DMS153 (cell line): Measurements from ENCODE around the gene ATP4A.

Experiments
- DNase-seq: peaks from one replicate; lab custom pipeline; 2025; lab: John Stamatoyannopoulos, UW

Gene ATP4A

GRCh38 chr19:35549174-35549788 lies 14.2 kb downstream of the ATP4A start:
- peak; percentile 28 for DNase-seq

- no peak for DNase-seq
These were observed 16.9 kb downstream of the ATP4A start for GRCh38 chr19:35546532-35546931.

GRCh38 chr19:35545855-35546381 lies 17.5 kb downstream of the ATP4A start:
- no peak for DNase-seq

DNA sequence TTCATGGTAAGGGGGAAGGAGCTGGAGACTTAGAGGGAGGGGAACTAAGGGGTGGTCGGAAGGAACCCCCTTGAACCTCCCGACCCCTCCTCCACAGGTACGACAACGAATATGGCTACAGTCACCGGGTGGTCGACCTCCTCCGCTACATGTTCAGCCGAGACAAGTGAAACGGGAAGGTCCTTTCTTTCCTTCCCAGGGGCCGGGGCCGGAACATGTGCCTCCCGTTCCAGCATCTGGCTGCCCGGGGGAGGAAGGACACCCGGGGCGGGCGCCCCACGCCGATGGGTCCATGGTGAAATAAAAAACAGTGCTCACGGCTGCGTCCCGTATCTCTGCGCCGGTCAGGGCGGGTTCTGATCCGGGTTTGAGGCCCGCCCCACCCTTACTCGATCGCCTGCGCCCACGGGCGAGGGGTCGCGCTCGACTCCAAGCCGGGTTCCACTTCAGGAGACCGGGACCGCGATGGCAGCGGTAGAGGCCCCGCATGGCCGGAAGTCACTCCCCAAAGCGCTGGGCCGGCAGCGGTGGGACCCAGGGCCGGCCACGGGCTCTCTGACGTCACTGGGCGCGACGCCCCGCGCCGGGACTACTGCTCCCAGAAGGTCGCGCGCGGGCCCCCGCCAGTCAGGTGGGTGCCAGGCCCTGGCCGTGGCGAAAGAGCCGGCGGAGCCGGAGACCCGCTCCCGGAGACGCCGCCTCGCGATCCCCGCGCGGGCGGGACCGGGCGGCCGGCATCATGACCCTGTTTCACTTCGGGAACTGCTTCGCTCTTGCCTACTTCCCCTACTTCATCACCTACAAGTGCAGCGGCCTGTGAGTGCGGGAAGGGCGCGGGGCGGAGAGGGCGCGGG lies 18.2 kb downstream of the ATP4A start, which contains the start of gene TMEM147:
TSS of gene TMEM147 (plus strand) at position 626 of the 854 bp plus-strand sequence. CDS start at position 740, 114 bp downstream.
- DNase-seq: peak; percentile 52

GRCh38 chr19:35544110-35544802 lies 19.2 kb downstream of the ATP4A start:
- DNase-seq: no peak

GRCh38 chr19:35543280-35544109 lies 20.0 kb downstream of the ATP4A start:
- DNase-seq: no peak

DNA sequence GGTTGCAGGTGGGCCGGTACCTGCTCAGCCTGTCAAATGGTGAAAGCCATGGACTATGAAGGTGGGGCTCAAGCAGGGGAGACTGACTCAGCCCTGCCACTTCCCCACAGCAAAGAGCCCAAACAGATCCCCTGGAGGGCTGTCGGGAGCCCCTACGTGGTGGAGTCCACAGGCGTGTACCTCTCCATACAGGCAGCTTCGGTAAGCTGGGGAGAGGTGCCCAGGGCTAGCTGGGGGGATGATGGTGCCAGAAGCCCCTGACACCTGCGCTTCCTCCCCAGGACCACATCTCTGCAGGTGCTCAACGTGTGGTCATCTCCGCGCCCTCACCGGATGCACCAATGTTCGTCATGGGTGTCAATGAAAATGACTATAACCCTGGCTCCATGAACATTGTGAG lies 21.2 kb downstream of the ATP4A start:
- no peak for DNase-seq

DNA sequence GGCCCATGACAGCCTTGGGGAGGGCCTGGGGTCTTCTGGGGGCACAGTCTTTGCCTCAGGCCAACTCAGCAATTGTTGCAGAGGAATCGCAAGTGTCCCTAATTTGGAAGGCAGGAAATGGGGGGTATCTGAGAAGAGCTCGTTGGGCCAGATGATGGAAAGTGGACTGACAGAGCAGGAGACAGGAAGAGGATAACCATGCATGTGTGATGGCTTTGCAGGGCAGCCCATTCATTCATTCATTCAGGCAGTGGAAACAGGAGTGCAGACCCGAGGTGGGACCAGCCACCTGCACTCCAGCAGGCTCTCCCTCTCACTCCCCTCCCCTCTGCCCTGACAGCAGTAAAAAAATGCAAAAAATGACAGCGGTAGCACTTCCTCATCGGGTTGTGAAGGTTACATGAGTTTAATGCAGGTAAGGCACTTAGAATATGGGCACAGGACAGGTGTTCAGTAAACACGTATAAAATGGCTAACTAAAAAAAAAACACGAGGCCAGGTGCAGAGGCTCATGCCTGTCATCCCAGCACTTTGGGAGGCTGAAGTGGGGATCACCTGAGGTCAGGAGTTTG lies 23.0 kb downstream of the ATP4A start:
- DNase-seq: no peak

DNA sequence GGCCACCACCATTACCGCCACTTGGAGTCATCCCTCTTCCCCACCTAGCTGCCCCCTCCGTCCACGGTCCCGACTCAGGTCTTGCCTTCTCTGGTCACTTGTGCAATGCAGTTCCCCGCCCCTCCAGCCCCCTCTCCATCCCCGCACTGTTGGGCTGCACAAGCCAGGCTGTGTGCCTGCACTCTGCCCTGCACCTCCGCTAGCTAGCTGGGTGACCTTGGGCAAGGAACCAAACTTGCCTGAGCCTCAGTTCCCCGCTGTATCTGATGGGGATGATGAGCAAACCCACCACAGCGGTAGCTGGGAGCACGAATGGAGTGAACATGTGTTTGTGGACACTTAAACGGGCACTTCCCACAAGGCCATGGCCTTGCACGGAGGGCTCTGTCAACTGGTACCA lies 23.6 kb downstream of the ATP4A start:
- no peak for DNase-seq

DNA sequence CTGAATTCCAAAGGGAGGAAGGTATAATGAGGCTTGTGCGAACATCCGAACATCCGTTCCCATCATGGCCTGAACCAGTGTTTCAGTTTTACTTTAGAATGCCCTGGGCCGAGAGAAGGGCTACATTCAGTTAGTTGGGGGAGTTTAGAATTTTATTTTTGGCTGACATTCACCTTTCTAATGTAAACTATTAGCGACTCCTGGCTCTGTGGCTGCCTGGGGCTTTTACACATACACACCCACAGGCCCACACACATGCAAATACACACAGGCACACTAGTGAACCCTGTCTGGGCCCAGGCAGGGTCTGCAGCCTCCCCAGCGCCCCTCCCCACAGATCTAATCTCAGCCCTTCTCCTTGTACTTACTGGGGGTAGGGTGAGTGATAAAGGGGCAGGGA lies 24.1 kb downstream of the ATP4A start:
- DNase-seq: no peak

DNA sequence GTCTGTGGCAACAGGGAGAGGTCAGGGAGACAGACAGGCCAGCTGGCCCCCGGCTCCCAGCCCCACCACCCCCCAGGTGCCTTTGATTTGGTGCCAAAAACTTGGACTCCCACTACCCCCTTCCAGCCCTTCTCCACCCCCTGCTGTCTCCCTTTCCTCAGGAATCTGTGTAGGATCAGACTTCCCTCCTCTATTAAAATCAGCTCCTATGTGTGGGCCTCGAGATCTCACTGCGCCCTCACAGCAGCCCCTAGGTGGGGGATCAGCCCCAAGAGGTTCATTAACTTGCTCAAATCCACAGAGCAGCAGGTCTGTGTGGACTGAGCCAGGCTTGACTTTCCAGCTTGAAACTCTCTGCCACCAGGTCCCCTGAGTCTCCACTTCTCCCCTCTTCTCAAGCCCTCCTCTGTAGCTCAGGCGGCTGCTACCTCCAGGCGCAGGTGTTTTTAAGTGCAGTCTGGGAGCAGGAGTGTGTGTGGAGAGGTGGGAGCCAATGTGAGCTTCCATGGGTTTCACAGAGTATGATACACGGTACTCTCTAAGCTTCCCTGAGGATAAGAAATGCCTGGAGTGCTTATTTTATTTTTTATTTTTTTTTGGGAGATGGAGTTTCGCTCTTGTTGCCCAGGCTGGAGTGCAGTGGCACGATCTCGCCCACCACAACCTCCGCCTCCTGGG lies 28.5 kb downstream of the ATP4A start:
- no peak for DNase-seq

- no peak for DNase-seq
These were observed 29.6 kb downstream of the ATP4A start for GRCh38 chr19:35533822-35534392.

GRCh38 chr19:35533201-35533821 lies 30.1 kb downstream of the ATP4A start, which contains the start of gene GAPDHS:
Gene GAPDHS, plus strand, starts transcription at chr19:35533456. Its CDS starts 72 bp downstream, at chr19:35533528.
- no peak for DNase-seq

DNA sequence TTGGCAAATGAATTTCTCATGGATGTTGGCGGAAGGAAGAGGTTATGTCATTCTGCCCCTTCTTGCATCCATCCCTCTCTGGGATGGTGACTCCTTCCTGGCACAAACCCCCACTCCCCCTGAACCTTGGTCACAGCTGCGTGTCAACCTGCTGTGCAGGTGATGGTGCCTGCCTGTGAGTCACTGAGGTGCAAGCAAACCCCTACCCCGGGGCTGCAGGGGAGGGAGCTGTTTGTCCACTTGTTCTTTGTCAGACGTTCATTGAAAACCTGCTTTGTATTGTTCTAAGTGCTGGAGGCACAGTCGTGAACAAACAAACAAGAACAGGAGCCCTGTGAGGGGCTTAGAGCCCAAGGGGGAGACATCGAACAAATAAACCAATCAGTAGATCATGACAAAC lies 32.2 kb downstream of the ATP4A start:
- no peak for DNase-seq

- no peak for DNase-seq
These were observed 33.9 kb downstream of the ATP4A start for GRCh38 chr19:35529241-35530218.

- DNase-seq: no peak
These were observed 35.0 kb downstream of the ATP4A start, which contains the start of gene SBSN for GRCh38 chr19:35528218-35529038. Gene SBSN, minus strand, starts transcription at chr19:35528311. Its CDS starts 30 bp downstream, at chr19:35528281.

DNA sequence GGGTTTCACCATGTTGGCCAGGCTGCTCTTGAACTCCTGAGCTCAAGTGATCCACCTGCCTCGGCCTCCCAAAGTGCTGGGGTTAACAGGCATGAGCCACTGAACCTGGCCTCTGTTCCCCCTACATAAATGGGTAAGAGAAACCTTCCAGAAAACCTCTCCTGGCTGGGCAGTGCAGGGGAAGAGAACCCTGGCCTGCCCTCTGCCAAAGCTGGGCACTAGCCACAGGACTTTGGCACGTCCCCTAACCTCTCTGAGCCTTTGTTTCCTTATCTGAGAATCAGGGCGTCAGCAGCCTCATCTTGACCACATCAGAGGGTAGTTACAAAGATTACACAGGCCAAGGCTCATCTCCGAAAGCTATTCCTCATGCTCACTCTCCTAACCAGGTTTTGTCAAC lies 37.6 kb downstream of the ATP4A start:
- DNase-seq: no peak
